Activated CD4-positive, alpha-beta T cell treated with anti-CD3 and anti-CD28 coated beads for 1 hour (primary cell): ENCODE data around the gene SLC26A2.
"Not testable (repeated sequence)": the region's sequence is repeated elsewhere in the genome, so short reads cannot be mapped to it uniquely, and the experiment has no call there.

ENCODE experiments used
- DNase-seq: peaks from one replicate; pipeline ENCODE4 v3.0.0-alpha.2; 2020

Gene SLC26A2

DNA sequence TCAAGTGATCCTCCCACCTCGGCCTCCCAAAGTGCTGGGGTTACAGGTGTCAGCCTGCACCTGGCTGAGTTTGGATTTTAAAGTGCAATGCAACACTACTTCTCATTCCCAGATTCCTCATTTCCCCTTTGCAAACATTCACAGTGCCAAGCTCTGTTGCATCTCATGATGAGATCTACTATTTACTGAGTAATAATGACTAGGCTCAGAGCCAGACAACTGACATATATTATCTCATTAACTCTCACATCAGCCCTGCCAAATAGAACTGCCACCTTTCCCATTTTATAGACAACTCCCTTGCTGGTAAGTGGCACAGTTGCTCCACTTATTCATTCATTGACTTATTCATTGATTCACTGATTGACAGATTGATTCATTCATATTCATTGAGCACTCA is 22.9 kb upstream of the SLC26A2 start:
- no peak for DNase-seq

DNA sequence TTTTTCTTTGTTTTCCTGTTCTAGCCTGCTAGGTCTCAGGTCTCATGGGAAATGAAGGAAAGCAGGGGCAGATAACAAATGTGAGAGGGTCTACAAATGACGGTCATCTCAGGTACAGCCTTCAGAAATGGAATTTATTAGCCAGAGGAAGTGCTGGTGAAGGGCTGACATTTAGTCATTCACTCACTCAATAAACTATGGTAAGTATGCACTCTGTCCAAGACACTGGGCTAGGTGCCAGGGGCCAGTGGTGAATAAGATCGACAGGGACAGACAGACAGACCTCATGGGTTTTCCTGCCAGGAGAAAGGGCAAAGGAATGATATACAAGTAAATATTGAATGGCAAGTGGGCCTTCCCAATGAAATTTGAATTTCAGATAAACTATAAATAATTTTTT is 22.3 kb upstream of the SLC26A2 start:
- no peak for DNase-seq

- DNase-seq = no peak
Measured at GRCh38 chr5:149938791-149939358, 21.7 kb upstream of the SLC26A2 start.

GRCh38 chr5:149939546-149939945 is 21.0 kb upstream of the SLC26A2 start:
- no peak for DNase-seq

DNA sequence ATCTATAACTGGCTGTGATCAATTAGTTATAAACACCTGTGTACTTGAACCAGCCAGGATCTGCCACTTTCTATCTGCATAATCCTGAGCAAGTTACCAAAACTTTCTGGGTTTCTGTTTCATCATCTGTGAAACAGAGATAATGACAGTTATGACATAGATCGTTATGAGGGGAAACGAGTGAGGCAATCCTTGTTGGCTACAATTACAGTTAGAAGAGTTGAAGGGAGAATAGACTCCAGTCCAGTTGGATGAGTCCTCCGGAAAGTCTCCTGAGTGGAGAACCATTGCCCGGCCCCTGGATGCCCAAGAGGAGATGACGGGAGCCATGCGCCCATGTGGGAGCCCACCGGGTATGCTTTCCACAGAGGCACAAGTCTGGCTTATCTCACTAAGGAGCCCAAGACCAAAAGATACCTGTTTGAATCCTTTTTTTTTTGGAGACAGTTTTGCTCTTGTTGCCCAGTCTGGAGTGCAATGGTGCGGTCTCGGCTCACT is 20.4 kb upstream of the SLC26A2 start:
- no peak for DNase-seq

- no peak for DNase-seq
Measured at GRCh38 chr5:149940941-149941644, 19.5 kb upstream of the SLC26A2 start.

GRCh38 chr5:149941795-149942194 is 18.8 kb upstream of the SLC26A2 start:
- no peak for DNase-seq

GRCh38 chr5:149942199-149942598 is 18.4 kb upstream of the SLC26A2 start:
- no peak for DNase-seq

GRCh38 chr5:149942741-149943169 is 17.8 kb upstream of the SLC26A2 start:
- DNase-seq = not testable (repeated sequence)

DNA sequence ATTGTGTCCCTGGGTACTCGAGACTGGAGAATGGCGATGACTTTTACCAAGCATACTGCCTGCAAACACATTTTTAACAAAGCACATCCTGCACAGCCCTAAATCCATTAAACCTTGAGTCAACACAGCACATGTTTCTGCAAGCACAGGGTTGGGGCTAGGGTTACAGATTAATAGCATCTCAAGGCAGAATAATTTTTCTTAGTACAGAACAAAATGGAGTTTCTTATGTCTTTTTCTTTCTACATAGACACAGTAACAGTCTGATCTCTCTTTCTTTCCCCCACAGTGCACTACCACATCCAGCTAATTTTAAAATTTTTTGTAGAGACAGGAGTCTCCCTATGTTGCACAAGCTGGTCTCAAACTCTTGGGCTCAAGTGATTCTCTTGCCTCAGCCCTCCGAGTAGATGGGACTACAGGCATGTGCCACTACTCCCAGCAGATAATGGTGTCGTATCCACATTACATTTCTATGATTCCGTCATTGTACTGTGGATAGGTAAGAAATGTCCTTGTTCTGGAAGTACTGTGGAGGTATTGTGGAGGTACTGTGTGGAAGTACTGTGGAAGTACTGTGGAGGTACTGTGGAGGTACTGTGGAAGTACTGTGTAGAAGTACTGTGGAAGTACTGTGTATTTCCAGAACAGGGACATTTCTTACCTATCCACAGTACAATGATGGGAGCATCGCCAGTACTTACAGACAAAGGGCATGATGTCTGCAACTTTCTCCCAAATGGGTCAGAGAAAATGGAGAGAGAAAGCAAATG is 17.2 kb upstream of the SLC26A2 start:
- not testable (repeated sequence) for DNase-seq

- no peak for DNase-seq
Measured at GRCh38 chr5:149944666-149945065, 15.9 kb upstream of the SLC26A2 start, which contains the start of gene PDE6A. TSS of gene PDE6A (minus strand) at chr5:149944793. CDS start at chr5:149944673, 120 bp downstream.

- DNase-seq = no peak
Measured at GRCh38 chr5:149946118-149946517, 14.4 kb upstream of the SLC26A2 start.

- DNase-seq = no peak
Measured at GRCh38 chr5:149948993-149949392, 11.6 kb upstream of the SLC26A2 start.

- DNase-seq = no peak
Measured at GRCh38 chr5:149951138-149951749, 9.3 kb upstream of the SLC26A2 start.

DNA sequence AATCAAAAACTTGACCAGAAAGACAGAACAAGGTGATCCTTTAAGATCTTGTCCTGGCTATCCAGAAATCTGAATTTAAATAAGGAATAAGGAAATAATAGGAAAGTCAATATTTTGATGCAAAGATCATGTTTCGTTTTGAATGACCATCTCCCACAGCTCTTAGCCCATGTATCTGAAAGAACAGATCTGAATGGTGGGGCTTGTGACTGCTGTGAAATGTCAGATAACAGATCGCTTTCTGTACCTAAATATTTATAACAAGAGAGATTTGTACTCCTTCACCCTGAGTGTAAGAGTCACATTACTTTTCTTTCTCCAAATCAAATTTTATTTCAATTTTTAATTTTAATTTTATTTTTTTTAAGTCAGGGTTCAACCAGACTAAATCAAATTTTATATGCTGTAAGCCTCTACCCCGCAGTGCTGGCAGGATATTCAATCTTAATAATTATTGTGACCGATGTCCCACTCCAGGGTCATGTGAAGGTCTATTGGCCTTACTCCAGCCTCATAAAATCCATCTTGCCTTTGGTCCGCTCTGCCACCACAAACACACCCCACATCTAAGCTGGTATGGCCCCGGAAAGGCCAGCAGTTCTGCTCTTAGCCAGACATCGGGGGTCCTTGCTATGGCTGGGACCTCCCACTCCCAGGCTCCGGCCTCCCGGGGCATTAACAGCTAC is 7.0 kb upstream of the SLC26A2 start:
- DNase-seq = no peak

DNA sequence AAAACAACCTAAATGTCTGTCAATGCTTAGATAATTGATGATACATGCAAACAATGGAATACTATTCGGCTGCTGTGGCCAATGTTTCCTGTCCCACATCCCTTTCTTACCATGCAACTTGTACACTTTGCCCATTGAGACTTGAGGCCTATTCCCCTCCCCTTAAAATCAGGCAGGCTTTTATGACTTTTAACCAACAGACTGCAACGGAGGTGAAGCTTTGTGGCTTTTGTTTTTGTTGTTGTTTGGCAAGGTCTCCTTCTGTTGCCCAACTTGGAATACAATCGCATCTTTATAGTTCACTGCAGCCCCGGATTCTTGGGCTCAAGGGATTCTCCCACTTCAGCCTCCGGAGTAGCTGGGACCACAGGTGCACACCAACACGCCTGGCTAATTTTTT is 5.8 kb upstream of the SLC26A2 start:
- DNase-seq = no peak

- no peak for DNase-seq
Measured at GRCh38 chr5:149956685-149957084, 3.9 kb upstream of the SLC26A2 start.

- no peak for DNase-seq
Measured at GRCh38 chr5:149957855-149958254, 2.7 kb upstream of the SLC26A2 start.

DNA sequence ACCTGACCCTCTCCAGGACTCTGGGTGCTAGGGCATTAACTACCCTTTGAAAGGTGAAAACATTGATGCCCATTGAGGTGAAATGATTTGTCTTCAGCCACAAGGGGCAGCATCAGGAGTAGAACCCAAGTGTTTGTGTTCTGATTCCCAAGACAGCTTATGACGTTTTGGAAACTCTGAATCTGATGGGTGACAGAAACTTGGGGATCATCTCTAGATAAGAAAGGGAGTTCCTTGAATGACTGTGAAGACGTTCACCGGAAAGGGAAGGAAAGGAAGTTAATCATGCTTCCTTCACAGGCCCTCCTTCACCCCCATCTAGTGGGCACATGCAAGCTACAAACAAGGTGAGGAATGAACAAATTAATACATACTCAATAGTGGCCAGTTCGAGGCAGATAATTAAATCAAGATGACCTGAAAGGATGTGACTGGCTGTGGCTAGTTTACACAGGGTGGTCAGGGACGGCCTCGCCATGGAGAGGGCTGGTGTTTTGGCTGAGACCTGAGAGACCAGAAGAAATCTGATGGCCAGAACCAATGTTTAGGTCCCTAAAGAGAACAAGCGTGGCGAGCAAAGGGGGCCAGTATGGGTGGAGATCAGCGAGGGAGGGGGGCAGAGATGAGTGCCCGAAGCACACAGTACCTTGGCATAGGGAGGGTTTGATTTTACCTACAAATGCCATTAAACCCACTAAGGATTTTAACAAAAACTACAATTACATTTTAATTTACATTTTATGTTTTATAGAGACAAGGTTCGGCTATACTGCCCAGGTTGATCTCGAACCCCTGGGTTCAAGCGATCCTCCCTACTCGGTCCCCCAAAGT is 937 bp upstream of the SLC26A2 start:
- DNase-seq = peak; percentile 27

GRCh38 chr5:149961186-149961685 is 678 bp downstream of the SLC26A2 start:
- no peak for DNase-seq

GRCh38 chr5:149961957-149962409 is 1.4 kb downstream of the SLC26A2 start:
- no peak for DNase-seq
